ENCODE measurements around the gene ZDHHC16.

DNA sequence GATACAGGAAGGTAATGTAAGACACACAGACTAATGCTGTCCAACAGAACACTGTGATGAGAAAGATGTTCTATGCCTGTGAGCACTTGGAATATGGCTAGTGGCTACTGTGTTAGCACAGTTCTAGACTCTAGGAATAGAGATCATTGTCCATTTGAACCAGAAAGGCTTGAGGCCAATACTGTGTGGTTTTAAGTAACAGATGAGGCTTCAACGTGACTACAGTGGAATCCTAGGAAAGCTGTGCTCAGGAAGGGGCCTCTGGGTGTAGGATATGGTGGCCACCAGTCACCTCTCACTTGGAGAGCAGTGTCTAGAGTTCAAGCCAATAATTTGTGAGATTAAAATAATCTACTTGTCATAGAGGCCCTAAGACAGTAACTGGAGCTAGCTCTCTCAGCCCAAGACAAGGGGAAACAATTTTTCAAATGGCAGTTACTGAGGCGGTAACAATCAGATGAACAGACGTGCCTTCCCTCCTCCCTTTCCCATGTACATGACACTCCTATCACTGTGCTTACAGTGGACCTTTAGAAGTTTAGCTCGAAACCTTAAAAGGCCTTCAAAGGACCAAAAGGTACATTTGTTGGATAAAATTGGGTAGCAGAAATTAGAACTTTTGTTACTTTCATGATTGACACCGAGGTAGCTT, 10.2 kb downstream of the ZDHHC16 start:
- TF ChIP-seq CTCF (IDR thresholded peaks at IDR 0.05) (no peak), POLR2A (IDR thresholded peaks at IDR 0.05) (no peak)

Data from lower leg skin (tissue), 3 donors.